ENCODE data around the gene FAM184B.

FAM184B gene

GRCh38 chr4:17698116-17698515 lies 83.3 kb downstream of the FAM184B start:
- no peak overlapping the region for H3K4me3 ChIP-seq (ENCODE audit: low read depth, low read length)
- no peak for DNase-seq (ENCODE audit: low read depth, low spot score)
- no peak for TF ChIP-seq CTCF (IDR thresholded peaks at IDR 0.05; ENCODE audit: low read depth, low read length)
- in situ Hi-C loops (cut with HindIII; ENCODE audit: low sequenced_read_pairs): no loop called here

GRCh38 chr4:17695341-17695740 lies 86.1 kb downstream of the FAM184B start:
- in situ Hi-C loops (cut with HindIII; ENCODE audit: low sequenced_read_pairs): no loop called here
- DNase-seq (ENCODE audit: low read depth, low spot score): no peak
- no peak for TF ChIP-seq CTCF (IDR thresholded peaks at IDR 0.05; ENCODE audit: low read depth, low read length)
- H3K4me3 ChIP-seq (ENCODE audit: low read depth, low read length): no peak overlapping the region

- no peak overlapping the region for H3K4me3 ChIP-seq (ENCODE audit: low read depth, low read length)
- in situ Hi-C loops (cut with HindIII; ENCODE audit: low sequenced_read_pairs): no loop called here
- no peak for TF ChIP-seq CTCF (IDR thresholded peaks at IDR 0.05; ENCODE audit: low read depth, low read length)
- no peak for DNase-seq (ENCODE audit: low read depth, low spot score)
Observed at GRCh38 chr4:17694552-17694951, 86.9 kb downstream of the FAM184B start.

GRCh38 chr4:17690898-17691297 lies 90.5 kb downstream of the FAM184B start:
- no peak overlapping the region for H3K4me3 ChIP-seq (ENCODE audit: low read depth, low read length)
- TF ChIP-seq CTCF (IDR thresholded peaks at IDR 0.05; ENCODE audit: low read depth, low read length): no peak
- DNase-seq (ENCODE audit: low read depth, low spot score): no peak
- in situ Hi-C loops (cut with HindIII; ENCODE audit: low sequenced_read_pairs): no loop called here

- no peak for TF ChIP-seq CTCF (IDR thresholded peaks at IDR 0.05; ENCODE audit: low read depth, low read length)
- in situ Hi-C loops (cut with HindIII; ENCODE audit: low sequenced_read_pairs): no loop called here
- DNase-seq (ENCODE audit: low read depth, low spot score): no peak
- H3K4me3 ChIP-seq (ENCODE audit: low read depth, low read length): no peak overlapping the region
Observed at GRCh38 chr4:17690135-17690534, 91.3 kb downstream of the FAM184B start.

GRCh38 chr4:17688011-17688441 lies 93.4 kb downstream of the FAM184B start:
- in situ Hi-C loops (cut with HindIII; ENCODE audit: low sequenced_read_pairs): no loop called here
- peak; percentile 53 for DNase-seq (ENCODE audit: low read depth, low spot score)
- TF ChIP-seq CTCF (IDR thresholded peaks at IDR 0.05; ENCODE audit: low read depth, low read length): no peak

More at GRCh38 chr4:17688011-17688441, 93.4 kb downstream of the FAM184B start:
- no peak overlapping the region for H3K4me3 ChIP-seq (ENCODE audit: low read depth, low read length)
